ENCODE results near the gene TMEM250.

DNA sequence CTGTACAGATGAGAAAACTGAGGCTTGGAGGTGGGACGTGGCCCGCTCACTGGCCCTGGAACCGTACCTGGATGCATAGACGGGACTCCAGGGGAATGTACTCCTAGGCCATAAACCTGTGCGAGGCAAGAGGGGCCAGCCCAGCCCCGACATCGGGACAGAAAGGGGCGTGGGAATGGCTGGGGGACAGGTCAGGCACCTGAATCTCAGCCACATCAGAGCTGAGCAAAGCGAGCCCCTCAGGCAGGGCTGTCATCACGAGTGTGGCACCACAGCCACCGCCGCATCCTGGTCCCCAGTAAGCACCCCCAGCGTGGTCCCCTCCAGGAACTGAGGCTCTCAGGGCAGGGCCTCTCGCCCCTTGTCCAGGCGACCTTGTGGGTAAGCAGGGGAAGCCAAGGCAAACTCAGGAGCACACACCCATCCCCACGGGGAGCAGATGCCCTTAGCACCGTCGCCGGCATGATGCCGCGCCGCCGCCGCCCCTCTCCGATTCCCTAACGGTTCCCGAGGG, 40.1 kb downstream of the TMEM250 start:
- TF ChIP-seq CTCF (optimal IDR thresholded peaks at IDR 0.05 in 1 of 3, IDR thresholded peaks at IDR 0.05 in 1 of 3, conservative IDR thresholded peaks at IDR 0.05 in 1 of 3; ENCODE audit: extremely low read depth in 1 of 3, insufficient read depth in 2 of 3, low read length in 3 of 3) (no peak), EZH2 (IDR thresholded peaks at IDR 0.05; ENCODE audit: low read length) (no peak)

Data from keratinocyte (primary cell).